Activated naive CD4-positive, alpha-beta T cell (primary cell): ENCODE data around the gene CHTOP.
"Not testable (repeated sequence)": the region's sequence is repeated elsewhere in the genome, so short reads cannot be mapped to it uniquely, and the experiment has no call there.

Source experiments
- DNase-seq, 4 experiments: peaks; one replicate each; lab custom pipeline; 2025; lab: John Stamatoyannopoulos, UW

CHTOP gene, protein sequence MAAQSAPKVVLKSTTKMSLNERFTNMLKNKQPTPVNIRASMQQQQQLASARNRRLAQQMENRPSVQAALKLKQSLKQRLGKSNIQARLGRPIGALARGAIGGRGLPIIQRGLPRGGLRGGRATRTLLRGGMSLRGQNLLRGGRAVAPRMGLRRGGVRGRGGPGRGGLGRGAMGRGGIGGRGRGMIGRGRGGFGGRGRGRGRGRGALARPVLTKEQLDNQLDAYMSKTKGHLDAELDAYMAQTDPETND

DNA sequence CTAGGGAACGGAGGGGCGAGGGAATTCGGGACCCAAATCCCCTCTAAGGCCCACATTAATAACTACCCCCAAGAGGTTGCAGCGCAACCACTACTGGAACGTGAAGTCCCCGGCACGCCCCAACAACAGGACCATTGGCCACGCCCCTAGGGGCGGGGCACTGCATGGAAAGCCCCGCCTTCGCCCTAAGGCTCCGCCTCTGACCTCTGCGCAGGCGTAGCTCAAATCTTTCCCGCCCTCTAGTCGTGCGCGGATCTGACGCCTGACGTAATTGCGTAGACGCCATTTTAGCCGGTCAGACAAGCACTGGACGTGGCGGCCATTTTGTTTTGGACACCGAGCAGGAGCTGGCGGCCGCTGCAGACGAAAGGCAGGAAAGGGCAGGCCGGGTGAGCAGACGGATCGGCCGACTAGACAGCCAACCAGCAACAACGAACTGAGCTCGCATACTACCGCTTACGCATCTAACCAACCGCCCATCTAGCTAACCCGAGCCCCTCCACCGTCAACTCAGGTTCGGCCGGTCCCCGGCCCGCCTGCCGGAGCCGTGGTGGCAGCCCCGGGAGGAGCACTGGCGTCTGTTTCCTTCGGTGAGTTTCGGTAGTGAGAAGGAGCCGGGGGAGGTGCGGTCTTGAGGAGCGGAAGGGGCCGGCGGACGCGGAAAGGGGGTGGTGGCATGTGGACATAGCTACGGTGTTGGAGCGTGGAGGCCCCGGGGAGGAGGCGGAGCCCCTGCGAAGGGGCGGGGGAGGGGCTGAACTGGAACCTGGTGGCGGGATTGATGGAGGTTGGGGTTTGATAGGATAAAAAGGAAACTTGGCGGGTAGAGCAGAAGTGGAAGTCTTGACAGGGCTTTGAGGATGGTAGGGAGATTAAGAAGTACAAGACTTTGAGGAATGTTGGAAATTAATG lies at the start of gene CHTOP:
Gene CHTOP, plus strand, starts transcription at position 313 of the 912 bp plus-strand sequence. CDS start 2,523 bp downstream, outside the sequence.
- peak; percentile 88 to 94 (median 92) for DNase-seq

GRCh38 chr1:153585006-153585405 lies 48.9 kb upstream of the CHTOP start:
- no peak for DNase-seq

DNA sequence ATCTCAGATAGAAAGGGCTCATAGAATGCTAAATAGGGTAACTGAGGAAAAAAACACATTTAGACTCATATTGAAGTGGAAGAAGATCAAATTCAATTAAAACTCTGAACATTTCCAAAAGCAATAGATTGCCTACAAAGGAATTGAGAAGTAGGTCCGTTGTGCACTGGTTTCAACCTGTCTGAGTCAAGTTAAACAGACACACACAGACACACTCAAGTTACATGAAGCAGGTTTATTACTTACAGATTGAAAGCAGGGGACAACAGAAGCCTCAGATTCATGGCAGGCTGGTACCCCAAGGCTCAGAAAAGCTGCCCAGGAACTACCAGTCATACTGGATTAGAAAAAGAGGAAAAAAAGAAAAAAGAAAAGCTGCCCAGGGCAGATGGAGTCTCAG lies 47.5 kb upstream of the CHTOP start:
- DNase-seq = no peak

- no peak for DNase-seq
Measured at GRCh38 chr1:153587314-153587713, 46.6 kb upstream of the CHTOP start.

- DNase-seq = not testable (repeated sequence)
Measured at GRCh38 chr1:153588033-153588432, 45.8 kb upstream of the CHTOP start.

DNA sequence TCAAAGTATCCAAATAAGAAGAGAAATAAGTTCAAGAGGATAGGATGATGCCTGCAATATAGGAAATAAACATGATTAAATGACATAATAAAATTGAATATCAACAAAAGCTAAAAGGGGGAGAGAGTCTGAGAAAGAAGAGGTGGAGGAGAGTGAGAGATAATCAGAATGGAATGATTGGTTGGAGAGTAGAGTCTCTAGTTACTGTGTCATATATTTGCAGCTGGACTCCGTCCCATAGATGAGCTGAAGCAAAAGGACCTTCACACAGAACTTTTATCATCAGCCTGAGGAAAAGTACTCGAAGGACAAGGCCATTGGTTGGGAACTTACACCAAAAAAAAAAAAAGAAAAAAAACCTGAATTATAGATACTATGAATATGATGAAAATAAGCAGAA lies 45.4 kb upstream of the CHTOP start:
- DNase-seq = no peak

DNA sequence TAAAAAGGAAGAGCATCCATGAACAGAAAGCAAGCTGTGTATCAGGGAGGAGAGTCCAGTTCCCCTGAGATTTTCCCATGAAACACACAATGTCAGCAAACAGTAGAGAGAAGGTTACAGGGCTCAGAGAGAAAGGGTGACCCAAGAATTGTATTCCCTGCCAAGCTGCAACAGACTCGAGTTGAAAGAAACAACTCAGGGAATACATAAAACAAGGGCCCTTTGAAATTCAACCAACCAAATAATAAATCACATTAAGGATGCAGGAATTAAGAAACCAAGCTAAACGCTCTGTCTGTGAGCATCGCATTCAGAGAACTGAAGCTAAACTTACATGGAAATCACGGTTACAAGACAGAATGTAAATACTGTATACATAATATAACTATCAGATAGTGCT lies 41.1 kb upstream of the CHTOP start:
- DNase-seq = no peak

DNA sequence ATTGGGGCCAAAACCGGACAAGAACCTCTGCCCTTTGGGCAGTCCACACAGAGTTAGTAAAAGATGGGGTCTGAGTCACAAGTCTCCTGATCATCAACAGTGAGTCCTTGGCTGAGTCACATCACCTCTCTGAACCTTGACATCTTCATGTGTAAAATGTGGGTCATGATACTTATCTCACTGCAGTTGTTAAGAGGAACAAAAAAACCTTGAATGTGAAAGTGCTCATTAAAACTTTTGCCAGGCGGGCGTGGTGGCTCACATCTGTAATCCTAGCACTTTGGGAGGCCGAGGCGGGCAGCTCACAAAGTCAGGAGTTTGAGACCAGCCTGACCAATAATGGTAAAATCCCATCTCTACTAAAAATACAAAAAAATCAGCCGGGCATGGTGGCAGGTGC lies 36.7 kb upstream of the CHTOP start:
- DNase-seq = no peak

DNA sequence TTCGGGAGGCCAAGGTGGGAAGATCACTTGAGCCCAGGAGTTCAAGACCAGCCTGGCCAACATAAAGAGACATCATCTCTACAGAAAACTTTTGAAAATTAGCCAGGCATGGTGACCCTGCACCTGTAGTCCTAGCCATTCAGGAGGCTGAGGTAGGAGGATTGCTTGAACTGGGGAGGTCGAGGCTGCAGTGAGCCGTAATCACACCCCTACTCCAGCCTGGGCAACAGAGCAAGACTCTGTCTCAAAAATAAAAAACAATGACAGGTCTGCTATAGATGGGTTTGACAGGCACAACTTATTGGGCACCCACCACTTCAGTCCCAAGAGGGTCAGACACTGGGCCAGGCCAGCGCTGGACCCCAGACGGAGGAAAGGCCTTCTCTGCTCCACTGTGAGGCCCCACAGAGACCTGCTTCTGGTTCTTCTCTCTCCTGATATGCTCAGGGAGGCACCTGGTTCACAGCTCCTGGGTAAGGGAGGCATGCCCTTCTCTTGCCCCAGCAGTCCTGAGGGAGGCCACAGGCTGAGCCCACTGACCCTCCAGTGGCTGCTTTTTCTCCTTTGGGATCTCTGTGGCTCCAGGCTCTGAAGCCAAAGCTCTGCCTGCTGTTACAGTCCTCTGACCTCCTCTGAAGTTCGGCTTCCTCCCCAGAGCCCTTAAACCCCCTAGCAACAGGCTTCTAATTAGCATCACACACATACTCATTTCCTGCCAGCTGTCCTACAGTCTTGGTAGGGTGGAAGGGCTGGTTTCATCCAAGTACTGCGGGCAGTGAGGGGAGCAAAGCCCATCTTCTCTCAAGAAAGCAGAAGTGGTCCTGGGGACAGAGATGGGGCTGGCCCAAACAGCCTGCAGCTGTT lies 35.3 kb upstream of the CHTOP start:
- no peak for DNase-seq

DNA sequence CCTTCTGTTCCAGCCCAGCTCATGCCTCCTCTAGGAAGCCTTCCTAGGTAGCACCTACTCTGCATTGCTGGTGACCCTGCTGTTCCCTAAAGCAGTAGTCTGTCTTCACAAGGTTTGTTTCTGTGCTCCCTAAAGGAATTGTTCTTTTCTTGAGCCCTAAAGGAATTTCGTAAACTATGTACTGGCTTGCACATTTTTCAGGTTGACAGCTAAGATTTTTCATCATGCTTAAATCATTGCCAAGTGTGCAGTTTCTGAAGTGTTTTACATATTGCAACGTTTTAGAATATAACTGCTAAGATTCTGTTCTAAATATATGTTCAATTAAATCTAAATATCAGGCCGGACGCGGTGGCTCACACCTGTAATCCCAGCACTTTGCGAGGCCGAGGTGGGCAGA lies 34.0 kb upstream of the CHTOP start:
- DNase-seq = no peak

DNA sequence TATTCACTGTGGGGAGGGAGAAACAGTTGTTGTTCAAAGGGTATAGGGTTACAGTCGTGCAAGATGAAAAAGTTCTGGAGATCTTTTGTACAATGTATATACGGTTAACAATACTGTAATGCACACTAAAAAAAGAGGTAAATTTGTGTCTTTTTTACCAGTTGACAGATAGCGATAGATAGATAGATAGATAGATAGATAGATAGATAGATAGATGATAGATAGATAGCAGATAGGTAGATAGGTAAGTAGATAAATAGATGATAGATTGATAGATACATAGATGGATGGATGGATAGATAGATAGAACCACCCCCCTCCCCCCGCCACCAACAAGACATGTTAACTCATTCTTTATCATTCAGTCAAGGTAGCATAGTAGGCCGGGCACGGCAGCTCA lies 31.1 kb upstream of the CHTOP start:
- no peak for DNase-seq

DNA sequence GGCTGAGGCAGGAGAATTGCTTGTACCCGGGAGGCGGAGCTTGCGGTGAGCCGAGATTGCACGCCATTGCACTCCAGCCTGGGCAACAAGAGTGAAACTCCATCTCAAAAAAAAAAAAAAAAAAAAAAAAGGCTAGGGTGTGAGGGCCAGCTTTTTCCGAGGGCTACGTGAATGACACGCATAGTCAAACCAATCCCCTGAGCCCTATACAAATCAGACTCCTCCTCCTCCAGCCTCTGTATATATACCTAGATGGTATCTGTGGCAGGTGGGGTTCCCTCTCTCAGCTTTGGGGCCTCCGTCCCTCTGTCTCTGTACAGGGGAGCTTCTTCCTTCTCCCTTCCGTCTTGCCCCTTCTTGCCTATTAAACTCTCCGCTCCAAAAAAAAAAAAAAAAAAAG lies 27.7 kb upstream of the CHTOP start:
- no peak for DNase-seq

GRCh38 chr1:153607381-153607780 lies 26.5 kb upstream of the CHTOP start:
- no peak for DNase-seq

- no peak for DNase-seq
Measured at GRCh38 chr1:153608089-153608682, 25.7 kb upstream of the CHTOP start.

DNA sequence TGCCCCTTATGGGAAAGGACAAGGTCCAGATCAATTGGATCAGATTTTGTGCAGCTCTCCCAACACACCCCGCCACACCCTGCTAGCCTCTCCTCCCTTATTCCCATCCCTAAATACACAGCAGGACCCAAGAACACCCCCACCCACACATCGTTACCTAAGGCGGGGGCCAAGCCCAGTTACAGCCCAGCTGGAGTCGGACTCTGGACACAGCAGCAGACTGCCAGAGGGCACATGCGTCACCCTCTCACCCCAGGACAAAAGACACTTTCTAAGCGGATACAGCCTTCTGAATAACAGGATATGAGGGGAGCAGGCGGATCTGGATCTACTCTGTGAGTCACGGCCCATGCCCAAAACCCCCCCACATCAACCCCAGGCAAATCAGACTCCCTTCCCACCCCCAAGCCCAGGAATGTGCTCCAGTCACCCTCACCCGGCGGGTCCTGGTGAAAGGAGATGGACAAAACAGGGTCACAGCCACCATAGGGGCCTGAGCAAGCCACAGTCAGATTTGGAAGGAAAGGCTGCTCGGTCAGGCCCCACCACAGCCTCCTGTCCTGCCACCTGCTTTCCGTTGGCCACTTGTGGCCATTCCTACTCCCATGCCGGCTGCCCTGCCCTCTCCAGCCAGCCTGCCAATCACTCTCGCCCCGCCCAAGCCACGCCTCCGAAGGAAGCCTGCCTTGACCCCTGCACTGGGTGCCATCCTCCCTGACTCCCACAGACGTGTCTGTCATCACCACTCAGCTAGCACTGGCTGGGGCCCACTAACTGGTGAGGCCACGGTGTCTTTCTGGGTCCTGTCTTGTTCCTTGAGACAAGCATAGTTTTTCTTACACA lies 24.9 kb upstream of the CHTOP start:
- DNase-seq = no peak

GRCh38 chr1:153609585-153609907 lies 24.3 kb upstream of the CHTOP start:
- no peak for DNase-seq

GRCh38 chr1:153610334-153610733 lies 23.5 kb upstream of the CHTOP start:
- DNase-seq = no peak

GRCh38 chr1:153610811-153611301 lies 23.0 kb upstream of the CHTOP start:
- DNase-seq = no peak

- no peak for DNase-seq
Measured at GRCh38 chr1:153611356-153611755, 22.5 kb upstream of the CHTOP start.

DNA sequence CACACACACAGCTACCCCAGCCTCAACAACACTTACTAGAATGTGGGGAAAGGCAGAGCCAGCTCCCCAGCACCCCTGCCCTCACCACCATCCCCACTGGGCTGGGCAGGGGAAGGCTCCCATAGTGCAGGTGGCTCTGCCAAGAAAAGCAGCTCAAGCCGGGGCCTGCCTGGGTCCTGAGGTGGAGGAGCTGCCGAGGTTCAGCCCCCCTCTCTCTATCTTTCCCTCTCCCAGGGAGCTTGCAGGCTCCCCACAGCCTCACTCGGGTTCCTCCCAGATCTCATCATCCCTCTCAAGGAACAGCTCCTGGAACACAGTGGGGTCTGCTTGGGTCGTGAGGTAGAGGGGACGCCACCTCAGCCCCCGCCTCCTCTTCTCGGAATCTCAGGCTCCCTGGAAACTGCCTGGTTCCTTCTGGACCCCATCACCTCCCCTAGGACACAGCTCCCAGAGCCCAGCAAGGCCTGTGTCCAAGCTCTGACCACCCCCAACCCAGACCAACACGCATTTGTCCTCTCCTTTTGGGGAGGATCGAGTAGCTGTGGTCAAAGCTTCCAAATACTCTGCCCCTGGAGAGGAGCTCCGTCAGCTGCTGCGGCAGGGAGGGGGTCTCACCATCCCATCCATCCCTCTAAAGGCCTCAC lies 21.6 kb upstream of the CHTOP start:
- DNase-seq = no peak
